IPS-18c (cell line): ENCODE data around the gene CCL17.

Experiments used
- H3K4me3 ChIP-seq: 2 replicates; pipeline ENCODE4 v1.7.0; 2013; ENCODE audit warnings: low read depth, mild to moderate bottlenecking, low read length, moderate library complexity; ENCODE audit not compliant: insufficient read depth
- H3K9me3 ChIP-seq: one replicate; pipeline ENCODE4 v1.6.1; 2013; ENCODE audit warnings: mild to moderate bottlenecking, low read length, moderate library complexity; ENCODE audit not compliant: control insufficient read depth, insufficient read depth

The CCL17 gene

DNA sequence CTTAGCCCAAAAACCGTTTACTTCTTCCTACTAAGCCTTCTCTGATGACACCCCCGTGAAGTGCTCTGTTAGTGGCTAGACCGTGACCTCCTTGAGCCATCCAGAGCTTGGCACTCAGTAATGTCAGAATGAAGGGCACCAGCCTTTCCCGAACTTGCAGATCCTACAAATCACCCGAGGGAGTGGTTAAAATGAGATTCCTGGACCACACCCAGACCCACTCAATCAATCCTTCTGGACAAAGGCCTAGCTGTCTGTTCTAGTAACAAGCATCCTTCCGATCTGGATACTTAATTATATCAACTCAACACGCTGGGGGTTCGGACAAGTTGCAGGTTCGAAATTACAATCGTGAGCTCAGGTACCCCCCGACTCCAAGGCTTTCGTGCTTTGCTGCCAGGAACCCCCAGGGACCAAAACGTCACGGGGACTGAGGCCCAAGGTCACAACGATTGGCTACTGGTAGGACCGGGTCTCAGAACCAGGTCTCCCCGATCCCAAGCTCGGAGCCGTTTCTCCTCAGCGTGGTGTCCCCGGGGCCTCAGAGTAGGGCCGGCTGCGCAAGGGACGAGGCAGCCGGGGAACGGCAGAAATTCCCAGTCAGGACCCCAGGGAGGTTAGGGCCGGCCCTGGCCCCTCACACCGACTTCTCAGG is 42.1 kb downstream of the CCL17 start:
- H3K9me3 ChIP-seq: no peaks in the 10 kb centered on the region
- peak overlapping the region; percentile 94 for H3K4me3 ChIP-seq

GRCh38 chr16:57447186-57447962 is 42.8 kb downstream of the CCL17 start, which contains the start of the genes CIAPIN1 and COQ9:
CIAPIN1 (minus strand) TSS chr16:57447385; CDS start chr16:57440928, 6,457 bp downstream.
COQ9 (plus strand) TSS chr16:57447479; CDS start chr16:57447506, 27 bp downstream.
- H3K4me3 ChIP-seq: peak within 1 kb of the TSS; percentile 94
- H3K9me3 ChIP-seq: no peaks in the 10 kb centered on the region

DNA sequence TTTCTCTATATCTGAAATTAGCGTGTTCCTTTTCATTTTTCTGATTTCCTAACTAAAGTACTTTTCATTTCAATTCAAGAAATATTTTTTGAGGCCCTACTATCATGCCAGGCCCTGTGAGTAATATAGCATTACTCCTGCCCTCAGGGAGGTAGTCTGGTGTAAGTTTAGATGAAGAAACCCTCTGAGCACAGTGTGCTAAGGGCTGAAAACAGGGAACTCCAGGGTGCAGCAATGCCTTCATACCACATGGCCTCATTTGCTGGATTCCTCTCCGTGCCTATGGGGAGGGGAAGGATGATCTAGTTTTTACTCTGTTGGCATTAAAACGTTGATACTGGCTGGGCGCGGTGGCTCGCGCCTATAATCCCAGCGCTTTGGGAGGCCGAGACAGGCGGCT is 47.5 kb downstream of the CCL17 start:
- Histone ChIP-seq H3K9me3 (no peaks in the 10 kb centered on the region), H3K4me3 (no peak overlapping the region)

- Histone ChIP-seq H3K9me3 (no peaks in the 10 kb centered on the region), H3K4me3 (peak within 1 kb of the TSS; percentile 85)
Measured at GRCh38 chr16:57462209-57462977, 57.8 kb downstream of the CCL17 start, which contains the start of gene POLR2C. POLR2C (plus strand) TSS chr16:57462679; CDS start chr16:57462725, 46 bp downstream.

DNA sequence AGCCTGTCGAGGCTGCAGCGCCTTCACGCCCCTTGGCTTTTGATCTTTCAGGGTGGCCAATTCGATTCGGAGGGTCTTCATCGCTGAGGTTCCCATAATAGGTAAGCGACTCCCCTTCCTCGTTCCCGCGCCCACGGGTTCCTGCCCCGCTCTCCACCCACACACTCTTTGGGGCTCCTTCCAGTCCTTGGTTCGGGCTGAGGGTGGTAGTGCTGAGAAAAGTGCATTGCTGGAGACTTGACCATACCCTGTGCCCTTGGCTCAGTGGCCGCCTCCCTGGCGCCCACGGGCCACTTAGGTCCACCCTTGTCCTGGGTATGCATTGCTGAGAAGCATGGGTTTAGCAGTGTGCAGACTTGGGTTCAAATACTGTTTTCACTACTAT is 58.4 kb downstream of the CCL17 start:
- no peaks in the 10 kb centered on the region for H3K9me3 ChIP-seq
- H3K4me3 ChIP-seq: peak overlapping the region; percentile 85

- no peak overlapping the region for H3K4me3 ChIP-seq
- H3K9me3 ChIP-seq: no peaks in the 10 kb centered on the region
Measured at GRCh38 chr16:57464523-57464922, 60.0 kb downstream of the CCL17 start.
